Suprapubic skin (tissue), 4 donors: ENCODE data around the gene DNAAF1. TPM values are rescaled to one million over a fixed set of nuclear protein-coding genes. Genes with fewer than 3 reads are reported as not detected.

Experiments
- DNase-seq, 2 donors: peaks; one replicate each; pipeline ENCODE4 v3.0.0-alpha.2; 2019; ENCODE audit warnings: low spot score in 2 of 2
- H3K27ac ChIP-seq: fragments of 200-600 bp; sonication (generic); one replicate; pipeline ENCODE4 v1.5.1; 2019
- H3K27me3 ChIP-seq: fragments of 200-600 bp; sonication (generic); one replicate; pipeline ENCODE4 v1.5.1; 2019
- H3K36me3 ChIP-seq: fragments of 200-600 bp; sonication (generic); one replicate; pipeline ENCODE4 v1.5.1; 2019
- H3K4me1 ChIP-seq: fragments of 200-600 bp; sonication (generic); one replicate; pipeline ENCODE4 v1.5.1; 2019
- H3K4me3 ChIP-seq: fragments of 200-600 bp; sonication (generic); one replicate; pipeline ENCODE4 v1.5.1; 2019; ENCODE audit warnings: mild to moderate bottlenecking
- H3K9me3 ChIP-seq: fragments of 200-600 bp; sonication (generic); one replicate; pipeline ENCODE4 v1.5.1; 2019
- CTCF ChIP-seq, 2 donors: fragments of 200-600 bp in 1 of 2; fragments of 450-650 bp in 1 of 2; sonication (generic) in 1 of 2; IDR thresholded peaks; one replicate each; pipeline ENCODE4 v1.5.1; 2016 to 2019; ENCODE audit warnings: antibody characterized with exemption in 2 of 2, mild to moderate bottlenecking in 1 of 2, moderate library complexity in 1 of 2
- EP300 ChIP-seq: sonication (generic); formaldehyde crosslinking; IDR thresholded peaks from one replicate; pipeline ENCODE4 v1.6.1; 2017; ENCODE audit warnings: antibody characterized with exemption
- POLR2A ChIP-seq, 2 donors: fragments of 450-650 bp; IDR thresholded peaks; one replicate each; pipeline ENCODE4 v1.6.1; 2017; ENCODE audit warnings: antibody characterized with exemption in 2 of 2, mild to moderate bottlenecking in 2 of 2, moderate library complexity in 2 of 2
- POLR2AphosphoS5 ChIP-seq, 3 donors: sonication (generic); formaldehyde crosslinking; IDR thresholded peaks; one replicate each; pipeline ENCODE4 v1.6.1; 2017; ENCODE audit warnings: antibody characterized with exemption in 3 of 3
- WGBS: methylation state at CpG from one replicate; pipeline ENCODE4 v1.1.5; 2018; 5-methylcytosine and 5-hydroxymethylcytosine counted together
- total RNA-seq, 4 donors: library from RNA; depleted of rRNA; stranded (reverse); fragments of >200 nt; gene quantifications; one replicate each; pipeline ENCODE4 v1.1.0, GENCODE V29; 2016

Gene DNAAF1
- total RNA-seq, 4 donors from 2014 or later: 0.72 to 0.89 TPM; not detected in 2

GRCh38 chr16:84218956-84219355 is 73.8 kb downstream of the DNAAF1 start:
- no peaks in the 10 kb centered on the region for H3K27me3 ChIP-seq
- no peak overlapping the region for H3K27ac ChIP-seq
- no peak overlapping the region for H3K4me3 ChIP-seq
- no peak for DNase-seq
- TF ChIP-seq POLR2A (IDR thresholded peaks at IDR 0.05) (no peak), CTCF (IDR thresholded peaks at IDR 0.05) (no peak), POLR2AphosphoS5 (IDR thresholded peaks at IDR 0.05) (no peak), EP300 (no peak)
- 62% methylated on average over 6 of the region's 6 CpGs for WGBS
- no peaks in the 10 kb centered on the region for H3K4me1 ChIP-seq
- H3K9me3 ChIP-seq: no peaks in the 10 kb centered on the region
- no peaks in the 10 kb centered on the region for H3K36me3 ChIP-seq

- Histone ChIP-seq H3K27me3 (no peaks in the 10 kb centered on the region), H3K27ac (no peak overlapping the region), H3K36me3 (no peaks in the 10 kb centered on the region), H3K4me3 (no peak overlapping the region), H3K4me1 (no peaks in the 10 kb centered on the region), H3K9me3 (no peaks in the 10 kb centered on the region)
- 88% methylated on average over 1 of the region's 1 CpG for WGBS
- no peak for DNase-seq
- TF ChIP-seq EP300 (no peak), POLR2AphosphoS5 (IDR thresholded peaks at IDR 0.05) (no peak), CTCF (IDR thresholded peaks at IDR 0.05) (no peak), POLR2A (IDR thresholded peaks at IDR 0.05) (no peak)
Observed at GRCh38 chr16:84220851-84221250, 75.7 kb downstream of the DNAAF1 start.

GRCh38 chr16:84223456-84223855 is 78.3 kb downstream of the DNAAF1 start:
- peaks cover 10% of the 10 kb centered on the region for H3K4me1 ChIP-seq
- no peak for DNase-seq
- 76% methylated on average over 4 of the region's 4 CpGs for WGBS
- H3K4me3 ChIP-seq: no peak overlapping the region
- TF ChIP-seq EP300: no peak
- no peak for TF ChIP-seq CTCF (IDR thresholded peaks at IDR 0.05)
- no peaks in the 10 kb centered on the region for H3K9me3 ChIP-seq
- H3K27me3 ChIP-seq: no peaks in the 10 kb centered on the region
- H3K27ac ChIP-seq: no peak overlapping the region
- H3K36me3 ChIP-seq: no peaks in the 10 kb centered on the region

- no peaks in the 10 kb centered on the region for H3K36me3 ChIP-seq
- DNase-seq: no peak
- H3K27me3 ChIP-seq: no peaks in the 10 kb centered on the region
- H3K27ac ChIP-seq: no peak overlapping the region
- H3K9me3 ChIP-seq: no peaks in the 10 kb centered on the region
- TF ChIP-seq POLR2A (IDR thresholded peaks at IDR 0.05): no peak
- no peak for TF ChIP-seq POLR2AphosphoS5 (IDR thresholded peaks at IDR 0.05)
- TF ChIP-seq CTCF (IDR thresholded peaks at IDR 0.05): no peak
- WGBS: 93% methylated on average over 3 of the region's 3 CpGs
- H3K4me3 ChIP-seq: no peak overlapping the region
- H3K4me1 ChIP-seq: peaks cover 14% of the 10 kb centered on the region
Observed at GRCh38 chr16:84224554-84224953, 79.4 kb downstream of the DNAAF1 start.

- Histone ChIP-seq H3K36me3 (no peaks in the 10 kb centered on the region), H3K4me1 (peaks cover 14% of the 10 kb centered on the region), H3K27me3 (no peaks in the 10 kb centered on the region), H3K4me3 (no peak overlapping the region), H3K27ac (no peak overlapping the region), H3K9me3 (no peaks in the 10 kb centered on the region)
- DNase-seq: no peak
- TF ChIP-seq POLR2AphosphoS5 (IDR thresholded peaks at IDR 0.05) (no peak), CTCF (IDR thresholded peaks at IDR 0.05) (no peak), POLR2A (IDR thresholded peaks at IDR 0.05) (no peak), EP300 (no peak)
- WGBS: 93% methylated on average over 2 of the region's 3 CpGs
Observed at GRCh38 chr16:84225126-84225525, 80.0 kb downstream of the DNAAF1 start.
